ENCODE results near the gene PDE3B.
"Not testable (repeated sequence)": the region's sequence is repeated elsewhere in the genome, so short reads cannot be mapped to it uniquely, and the experiment has no call there.

The PDE3B gene

DNA sequence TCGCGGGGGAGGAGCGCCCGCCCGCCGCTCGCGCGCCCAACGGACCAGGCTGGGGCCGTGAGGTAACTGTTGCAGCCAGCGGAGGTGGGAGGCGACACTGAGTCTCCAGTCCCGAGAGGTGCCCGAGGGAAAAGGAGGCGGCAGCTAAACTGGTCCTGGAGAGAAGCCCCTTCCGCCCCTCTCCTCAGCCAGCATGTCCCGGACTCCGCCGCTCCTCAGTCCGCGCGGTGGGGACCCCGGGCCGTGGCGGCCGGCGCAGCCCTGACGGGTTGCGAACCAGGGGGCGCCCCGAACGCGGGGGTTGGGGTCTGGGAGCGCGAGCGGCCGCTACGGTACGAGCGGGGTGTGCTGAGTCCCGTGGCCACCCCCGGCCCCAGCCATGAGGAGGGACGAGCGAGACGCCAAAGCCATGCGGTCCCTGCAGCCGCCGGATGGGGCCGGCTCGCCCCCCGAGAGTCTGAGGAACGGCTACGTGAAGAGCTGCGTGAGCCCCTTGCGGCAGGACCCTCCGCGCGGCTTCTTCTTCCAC lies at the start of gene PDE3B:
TSS of gene PDE3B (plus strand) at position 108 of the 529 bp plus-strand sequence. CDS start at position 380, 272 bp downstream.
- peak; percentile 48 for DNase-seq

DNA sequence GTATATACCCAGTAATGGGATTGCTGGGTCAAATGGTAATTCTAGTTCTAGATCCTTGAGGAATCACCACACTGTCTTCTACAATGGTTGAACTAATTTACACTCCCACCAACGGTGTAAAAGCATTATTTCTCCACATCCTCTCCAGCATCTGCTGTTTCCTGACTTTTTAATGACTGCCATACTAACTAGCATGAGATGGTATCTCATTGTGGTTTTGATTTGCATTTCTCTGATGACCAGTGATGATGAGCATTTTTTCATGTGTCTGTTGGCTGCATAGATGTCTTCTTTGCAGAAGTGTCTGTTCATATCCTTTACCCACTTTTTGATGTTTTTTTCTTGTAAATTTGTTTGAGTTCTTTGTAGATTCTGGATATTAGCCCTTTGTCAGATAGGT lies 48.3 kb upstream of the PDE3B start:
- not testable (repeated sequence) for DNase-seq

DNA sequence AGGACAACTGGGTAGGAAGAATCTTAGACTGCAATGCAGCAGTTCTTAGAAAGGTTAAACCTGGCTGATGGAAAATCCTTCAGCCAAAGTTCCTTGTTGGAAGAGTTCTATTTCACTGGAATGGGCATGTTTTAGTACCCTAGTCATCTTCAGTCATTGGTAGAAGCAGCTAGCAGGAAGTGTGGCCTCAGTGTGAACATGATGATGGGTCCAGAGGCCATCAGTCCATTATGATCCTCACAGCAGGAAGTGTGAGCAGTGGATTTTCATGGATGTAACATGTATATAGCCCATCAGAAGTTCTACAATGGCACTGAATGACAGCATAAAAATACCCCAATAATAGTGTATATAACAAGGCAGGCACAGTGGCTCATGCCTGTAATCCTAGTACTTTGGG lies 35.9 kb upstream of the PDE3B start:
- no peak for DNase-seq

DNA sequence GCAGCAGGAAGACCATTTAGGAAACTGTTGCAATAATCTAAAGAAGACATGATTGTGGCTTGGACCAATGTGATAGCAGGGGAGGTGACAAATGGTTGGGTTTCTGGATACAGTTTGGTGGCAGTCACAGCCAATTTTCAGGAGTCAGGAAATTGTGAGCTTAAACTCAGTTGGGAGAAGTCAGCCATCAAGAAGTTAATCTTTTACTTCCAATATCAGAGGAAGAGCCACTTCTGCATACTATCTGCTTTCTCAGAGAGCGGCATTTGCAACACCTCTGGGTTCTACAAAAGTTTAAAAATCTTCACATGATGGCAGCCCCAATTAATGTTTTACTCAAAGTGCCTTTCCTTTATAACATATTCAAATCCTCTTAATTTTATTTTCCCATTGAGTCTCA lies 33.7 kb upstream of the PDE3B start:
- DNase-seq: no peak

GRCh38 chr11:14611939-14612338 lies 31.7 kb upstream of the PDE3B start:
- no peak for DNase-seq

GRCh38 chr11:14612694-14613093 lies 30.9 kb upstream of the PDE3B start:
- no peak for DNase-seq

DNA sequence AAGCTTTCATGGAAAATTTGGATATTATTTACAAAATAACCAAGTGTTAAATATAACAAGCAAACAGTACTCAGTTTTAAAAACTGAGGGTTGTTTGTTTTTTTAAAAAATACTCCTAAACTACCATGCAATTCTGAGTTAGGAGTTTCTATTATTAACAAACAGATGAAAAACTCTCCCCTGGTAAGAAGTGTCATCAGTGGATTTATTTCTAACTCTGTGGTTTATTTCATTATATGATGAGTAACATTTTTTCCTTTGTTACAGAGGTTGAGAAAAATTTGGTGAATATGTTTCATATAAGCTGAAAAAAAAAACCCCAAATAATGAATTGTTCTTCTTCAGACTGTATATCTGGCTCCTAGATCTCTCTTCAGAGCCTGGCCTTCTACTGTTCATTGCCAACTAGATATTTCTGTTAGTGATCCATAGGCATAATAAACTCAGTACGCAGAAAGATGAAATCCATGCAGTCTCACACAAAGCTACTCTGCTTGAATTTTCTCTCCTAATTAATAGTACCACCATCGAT lies 29.4 kb upstream of the PDE3B start:
- DNase-seq: no peak

DNA sequence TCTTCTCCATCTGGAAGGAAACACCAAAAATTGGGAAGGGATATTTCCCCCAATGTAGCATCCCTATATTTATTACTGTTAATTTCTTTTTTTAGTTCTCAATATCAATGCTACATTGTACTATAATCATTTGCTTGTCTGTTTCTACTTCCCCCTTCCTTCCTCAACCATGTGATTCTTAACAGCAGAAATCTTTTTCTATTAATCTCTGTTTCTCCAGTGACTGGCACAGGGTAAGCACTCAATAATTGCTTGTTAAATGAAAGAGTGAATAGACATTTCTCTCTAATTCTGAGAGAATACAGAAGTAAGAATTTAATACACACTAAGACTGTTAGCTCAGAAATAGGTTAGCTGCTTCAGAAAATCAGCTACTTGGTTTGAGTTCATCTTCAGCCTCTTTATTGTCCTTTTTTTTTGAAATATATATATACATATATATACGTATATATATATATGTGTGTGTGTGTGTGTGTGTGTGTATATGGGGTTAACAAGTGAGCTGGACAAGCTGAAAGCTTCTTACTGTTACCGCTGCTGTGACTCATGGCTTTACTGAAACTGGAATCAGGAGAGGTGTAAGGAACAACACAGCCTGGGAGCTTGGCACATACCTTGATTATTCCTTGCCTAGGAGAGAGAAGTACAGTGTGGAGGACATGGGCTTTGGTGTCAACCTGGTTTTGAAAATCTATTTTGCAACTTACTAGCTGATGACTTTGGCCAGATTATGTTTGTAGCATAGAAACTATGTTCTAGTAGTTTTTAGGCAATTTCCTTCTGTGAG lies 26.2 kb upstream of the PDE3B start:
- DNase-seq: no peak

GRCh38 chr11:14618060-14618459 lies 25.5 kb upstream of the PDE3B start:
- no peak for DNase-seq

DNA sequence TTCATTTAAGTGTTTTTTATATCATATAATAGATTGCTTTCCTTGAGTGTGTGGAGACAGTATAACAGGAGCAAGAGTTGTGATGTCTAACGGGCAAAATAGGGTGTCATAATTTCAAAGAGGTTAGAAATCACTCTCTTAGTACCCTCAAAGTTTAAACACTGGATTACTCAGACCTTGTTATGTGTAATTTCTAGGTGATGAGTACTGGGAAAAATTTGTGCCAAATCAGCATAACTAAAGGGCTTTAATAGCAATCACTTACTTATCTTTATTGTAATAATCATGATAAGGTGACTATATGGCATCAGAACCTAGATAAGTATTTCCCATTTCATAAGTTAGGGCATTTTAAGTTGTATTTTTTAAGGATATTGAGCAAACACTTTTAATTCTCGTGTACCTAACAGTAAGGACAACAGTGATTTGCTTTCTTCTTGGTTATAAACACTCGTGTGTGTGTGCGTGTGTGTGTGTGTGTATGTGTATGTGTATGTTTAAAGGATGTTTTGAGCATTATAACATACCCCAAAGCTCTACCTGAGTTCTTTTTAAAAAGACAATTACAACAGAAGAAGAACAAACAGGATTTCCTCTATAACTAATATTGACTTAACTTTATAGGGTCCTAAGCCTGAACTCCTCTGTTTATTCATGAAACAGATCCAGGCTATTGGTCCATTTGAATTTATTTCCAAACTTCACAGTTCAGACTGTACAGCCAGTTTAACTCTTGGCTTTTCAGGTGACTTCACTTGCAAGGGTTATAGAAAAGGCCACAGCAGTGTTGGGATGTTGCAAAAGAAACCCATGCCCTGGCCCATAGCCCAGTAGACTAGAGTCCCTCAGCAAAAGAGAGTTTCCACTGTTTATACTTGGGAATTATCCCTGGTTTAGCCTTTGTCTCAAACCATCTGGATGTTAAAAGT lies 23.7 kb upstream of the PDE3B start:
- no peak for DNase-seq

- no peak for DNase-seq
Observed at GRCh38 chr11:14622223-14622954, 21.2 kb upstream of the PDE3B start.

DNA sequence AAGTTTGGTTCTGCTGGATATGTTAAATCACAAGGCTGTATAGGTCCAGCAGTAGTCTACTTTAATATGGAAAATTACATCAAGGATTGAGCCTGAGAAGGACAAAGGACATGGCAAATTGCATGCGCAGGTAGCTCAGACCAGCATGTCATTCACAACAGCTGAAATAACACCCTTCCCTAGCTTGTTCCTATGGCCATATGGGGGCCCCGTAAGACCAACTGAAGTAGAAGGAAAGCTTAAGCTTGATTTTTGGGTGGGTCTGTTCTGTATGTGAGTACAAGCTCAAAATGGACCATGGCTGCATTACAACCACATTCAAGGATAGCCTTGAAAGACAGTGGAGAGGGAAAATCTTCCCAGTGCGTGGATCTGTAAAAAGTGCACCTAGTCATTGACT lies 20.6 kb upstream of the PDE3B start:
- no peak for DNase-seq

- no peak for DNase-seq
Observed at GRCh38 chr11:14625586-14626205, 17.9 kb upstream of the PDE3B start.

DNA sequence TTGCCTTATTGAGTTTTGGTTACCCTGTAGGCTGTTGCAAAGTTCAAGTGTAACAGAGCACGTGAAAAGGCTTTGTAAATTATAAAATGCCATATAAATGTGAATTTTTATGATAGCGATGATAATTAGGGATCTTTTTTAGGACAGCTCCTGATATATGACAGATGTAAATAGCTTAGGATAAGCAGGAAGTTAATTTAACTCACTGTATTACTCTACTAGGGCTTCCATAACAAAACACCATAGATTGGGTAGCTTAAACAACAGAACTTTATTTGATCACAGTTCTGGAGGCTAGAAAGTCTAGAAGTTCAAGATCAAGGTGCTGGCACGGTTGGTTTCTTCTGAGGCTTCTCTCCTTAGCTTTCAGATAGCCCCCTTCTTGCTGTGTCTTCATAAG lies 17.0 kb upstream of the PDE3B start:
- DNase-seq: no peak

DNA sequence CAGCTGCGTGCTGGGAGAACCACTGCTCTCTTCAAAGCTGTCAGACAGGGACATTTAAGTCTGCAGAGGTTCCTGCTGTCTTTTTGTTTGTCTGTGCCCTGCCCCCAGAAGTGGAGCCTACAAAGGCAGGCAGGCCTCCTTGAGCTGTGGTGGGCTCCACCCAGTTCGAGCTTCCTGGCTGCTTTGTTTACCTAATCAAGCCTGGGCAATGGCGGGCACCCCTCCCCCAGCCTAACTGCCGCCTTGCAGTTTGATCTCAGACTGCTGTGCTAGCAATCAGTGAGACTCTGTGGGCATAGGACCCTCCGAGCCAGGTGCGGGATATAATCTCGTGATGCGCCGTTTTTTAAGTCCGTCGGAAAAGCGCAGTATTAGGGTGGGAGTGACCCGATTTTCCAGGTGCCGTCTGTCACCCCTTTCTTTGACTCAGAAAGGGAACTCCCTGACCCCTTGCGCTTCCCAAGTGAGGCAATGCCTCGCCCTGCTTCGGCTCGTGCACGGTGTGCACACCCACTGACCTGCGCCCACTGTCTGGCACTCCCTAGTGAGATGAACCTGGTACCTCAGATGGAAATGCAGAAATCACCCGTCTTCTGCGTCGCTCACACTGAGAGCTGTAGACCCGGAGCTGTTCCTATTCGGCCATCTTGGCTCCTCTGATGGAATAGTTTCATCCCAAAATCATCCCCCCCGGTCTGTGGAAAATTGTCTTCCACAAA lies 9.9 kb upstream of the PDE3B start:
- not testable (repeated sequence) for DNase-seq

GRCh38 chr11:14634813-14635212 lies 8.8 kb upstream of the PDE3B start:
- DNase-seq: no peak

DNA sequence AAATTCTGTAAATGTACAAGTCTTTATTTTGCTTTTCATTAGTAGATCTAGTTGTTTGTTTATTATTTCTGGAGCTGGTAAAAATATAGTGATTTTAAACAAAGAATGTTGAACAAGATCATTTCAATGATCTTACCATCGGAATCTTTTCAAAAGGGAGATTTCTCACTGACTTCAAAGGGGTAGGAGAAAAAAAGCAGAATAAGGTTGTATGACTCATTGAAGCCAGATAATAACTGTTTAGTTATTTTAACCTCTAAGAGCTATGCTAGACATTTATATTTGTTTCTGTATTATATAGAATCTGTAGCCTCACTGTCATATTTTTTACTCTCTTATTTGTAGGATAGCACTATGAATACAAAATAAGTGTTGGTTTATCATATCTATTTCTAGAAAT lies 8.1 kb upstream of the PDE3B start:
- DNase-seq: no peak

- DNase-seq: no peak
Observed at GRCh38 chr11:14636119-14636518, 7.5 kb upstream of the PDE3B start.

DNA sequence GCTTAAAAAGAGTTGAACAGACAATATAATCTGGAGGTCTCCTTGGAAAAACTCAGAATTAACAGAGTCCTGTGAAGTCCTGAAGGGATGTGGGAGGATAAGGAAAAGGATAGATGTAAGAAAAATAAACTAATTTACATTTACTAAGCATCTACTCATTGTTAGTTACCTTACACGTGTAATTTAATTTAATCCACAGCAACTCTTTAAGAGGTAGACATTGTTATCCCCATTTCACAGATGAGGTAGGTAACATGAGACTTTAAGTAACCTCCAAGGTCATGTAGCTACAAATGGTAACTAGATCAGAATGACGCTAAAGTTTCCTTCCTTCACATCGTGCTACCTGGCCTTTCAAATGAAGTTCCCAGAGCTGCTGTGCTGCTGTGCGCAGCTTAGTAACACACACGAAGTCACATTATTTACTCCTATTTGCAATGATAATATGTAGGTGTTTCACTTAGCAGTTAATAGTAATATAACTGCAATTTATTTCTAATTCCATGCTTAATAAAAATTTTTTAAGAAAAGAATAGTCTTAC lies 5.7 kb upstream of the PDE3B start:
- DNase-seq: no peak

DNA sequence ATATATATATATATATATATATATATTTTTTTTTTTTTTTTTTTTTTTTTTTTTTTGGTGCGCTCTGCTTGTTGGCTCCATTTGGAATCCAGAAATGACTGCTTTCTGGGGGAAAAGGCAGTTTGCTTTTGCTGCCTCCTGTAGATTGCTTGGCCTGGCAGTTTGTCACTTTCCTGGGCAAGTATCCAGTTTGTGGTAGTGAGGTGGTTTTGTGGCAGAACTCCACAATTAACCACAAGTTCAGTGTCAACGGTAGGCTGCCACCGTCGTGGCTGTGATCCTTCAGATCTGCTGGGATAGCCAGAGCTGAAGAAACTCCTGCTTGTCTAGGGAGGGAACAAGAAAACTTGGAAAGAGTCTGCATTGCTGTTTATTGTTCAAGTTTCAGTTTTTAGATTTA lies 5.0 kb upstream of the PDE3B start:
- DNase-seq: no peak

DNA sequence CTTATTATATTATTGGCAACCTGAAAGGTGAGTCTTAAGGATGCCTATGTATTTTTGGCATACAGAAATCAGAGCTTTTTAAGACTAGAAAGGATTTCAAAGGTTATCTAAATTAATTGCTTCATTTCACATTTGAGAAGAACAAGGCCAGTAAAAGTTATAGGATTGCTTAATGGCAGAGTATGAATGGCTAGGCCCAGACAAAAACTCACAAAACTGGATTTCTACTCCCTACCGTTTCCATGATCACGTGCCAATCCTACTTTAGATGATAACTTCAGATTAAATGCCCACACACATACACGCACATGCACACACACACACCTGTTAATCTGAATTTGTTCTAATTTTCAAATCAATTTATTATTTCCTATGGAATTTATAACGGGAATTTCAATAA lies 1.8 kb upstream of the PDE3B start:
- DNase-seq: no peak
